HL-60 (cell line): ENCODE results near the gene DMD.

ENCODE experiments used
- DNase-seq, 2 experiments: peaks; one replicate each; pipeline ENCODE4 v3.0.0-alpha.2; 2010 to 2020; ENCODE audit warnings: low read depth in 1 of 2, low spot score in 1 of 2
- H3K27ac ChIP-seq: fragments of 250-450 bp; sonication (Bioruptor Pico); replicated peaks from 2 replicates; pipeline ENCODE4 v1.5.1; 2020; ENCODE audit warnings: mild to moderate bottlenecking, moderate library complexity
- H3K27me3 ChIP-seq: fragments of 250-450 bp; sonication (Bioruptor Pico); 2 replicates; pipeline ENCODE4 v1.5.1; 2021; ENCODE audit warnings: mild to moderate bottlenecking, moderate library complexity; ENCODE audit not compliant: insufficient read depth, poor library complexity, severe bottlenecking
- H3K4me3 ChIP-seq: replicated peaks from 2 replicates; pipeline ENCODE4 v1.5.1; 2011; ENCODE audit warnings: mild to moderate bottlenecking, control low read depth, low read length; ENCODE audit not compliant: insufficient read depth
- CTCF ChIP-seq: IDR thresholded peaks from one replicate; pipeline ENCODE4 v1.5.1; 2011; ENCODE audit warnings: low read length, control low read depth, inconsistent platforms; ENCODE audit not compliant: insufficient read depth
- GABPA ChIP-seq: IDR thresholded peaks from 2 replicates; pipeline ENCODE4 v1.6.1; 2012; ENCODE audit warnings: low read depth
- POLR2AphosphoS5 ChIP-seq: IDR thresholded peaks from 2 replicates; pipeline ENCODE4 v1.6.1; 2012; ENCODE audit warnings: low read depth
- SPI1 ChIP-seq: IDR thresholded peaks from 2 replicates; pipeline ENCODE4 v1.6.1; 2012; ENCODE audit warnings: low read depth, mild to moderate bottlenecking, borderline replicate concordance
- TF ChIP-seq, protein P1 (sequence below): IDR thresholded peaks from 2 replicates; pipeline ENCODE4 v1.6.1; 2012; ENCODE audit warnings: low read depth; ENCODE audit not compliant: insufficient replicate concordance

DMD gene

GRCh38 chrX:32045149-32045548 is 1166.2 kb downstream of the DMD start:
- no peak for DNase-seq

GRCh38 chrX:32041181-32041580 is 1170.2 kb downstream of the DMD start:
- H3K27ac ChIP-seq: no peak overlapping the region
- no peak for TF ChIP-seq POLR2AphosphoS5
- no peak for TF ChIP-seq GABPA
- TF ChIP-seq CTCF: no peak
- TF ChIP-seq, protein P1, sequence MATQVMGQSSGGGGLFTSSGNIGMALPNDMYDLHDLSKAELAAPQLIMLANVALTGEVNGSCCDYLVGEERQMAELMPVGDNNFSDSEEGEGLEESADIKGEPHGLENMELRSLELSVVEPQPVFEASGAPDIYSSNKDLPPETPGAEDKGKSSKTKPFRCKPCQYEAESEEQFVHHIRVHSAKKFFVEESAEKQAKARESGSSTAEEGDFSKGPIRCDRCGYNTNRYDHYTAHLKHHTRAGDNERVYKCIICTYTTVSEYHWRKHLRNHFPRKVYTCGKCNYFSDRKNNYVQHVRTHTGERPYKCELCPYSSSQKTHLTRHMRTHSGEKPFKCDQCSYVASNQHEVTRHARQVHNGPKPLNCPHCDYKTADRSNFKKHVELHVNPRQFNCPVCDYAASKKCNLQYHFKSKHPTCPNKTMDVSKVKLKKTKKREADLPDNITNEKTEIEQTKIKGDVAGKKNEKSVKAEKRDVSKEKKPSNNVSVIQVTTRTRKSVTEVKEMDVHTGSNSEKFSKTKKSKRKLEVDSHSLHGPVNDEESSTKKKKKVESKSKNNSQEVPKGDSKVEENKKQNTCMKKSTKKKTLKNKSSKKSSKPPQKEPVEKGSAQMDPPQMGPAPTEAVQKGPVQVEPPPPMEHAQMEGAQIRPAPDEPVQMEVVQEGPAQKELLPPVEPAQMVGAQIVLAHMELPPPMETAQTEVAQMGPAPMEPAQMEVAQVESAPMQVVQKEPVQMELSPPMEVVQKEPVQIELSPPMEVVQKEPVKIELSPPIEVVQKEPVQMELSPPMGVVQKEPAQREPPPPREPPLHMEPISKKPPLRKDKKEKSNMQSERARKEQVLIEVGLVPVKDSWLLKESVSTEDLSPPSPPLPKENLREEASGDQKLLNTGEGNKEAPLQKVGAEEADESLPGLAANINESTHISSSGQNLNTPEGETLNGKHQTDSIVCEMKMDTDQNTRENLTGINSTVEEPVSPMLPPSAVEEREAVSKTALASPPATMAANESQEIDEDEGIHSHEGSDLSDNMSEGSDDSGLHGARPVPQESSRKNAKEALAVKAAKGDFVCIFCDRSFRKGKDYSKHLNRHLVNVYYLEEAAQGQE: no peak
- no peak for TF ChIP-seq SPI1
- no peak for DNase-seq
- H3K4me3 ChIP-seq: no peak overlapping the region
- no peaks in the 10 kb centered on the region for H3K27me3 ChIP-seq

More at GRCh38 chrX:32045149-32045548, 1166.2 kb downstream of the DMD start:
- Histone ChIP-seq H3K4me3 (no peak overlapping the region), H3K27ac (no peak overlapping the region), H3K27me3 (no peaks in the 10 kb centered on the region)
- TF ChIP-seq SPI1: no peak
- TF ChIP-seq, protein P1: no peak
- no peak for TF ChIP-seq GABPA
- TF ChIP-seq CTCF: no peak
- TF ChIP-seq POLR2AphosphoS5: no peak

- Histone ChIP-seq H3K4me3 (no peak overlapping the region), H3K27ac (no peak overlapping the region), H3K27me3 (no peaks in the 10 kb centered on the region)
- no peak for DNase-seq
- TF ChIP-seq SPI1 (no peak), CTCF (no peak), GABPA (no peak), POLR2AphosphoS5 (no peak)
- TF ChIP-seq, protein P1: no peak
Measured at GRCh38 chrX:32026772-32027171, 1184.6 kb downstream of the DMD start.
